HG03103 (cell line): ENCODE results near the gene RAPGEF3.

Experiments
- ATAC-seq: cut with Tn5 transposase; IDR thresholded peaks from one replicate; pipeline ENCODE4 v1.9.1; 2021; ENCODE audit warnings: low read depth; ENCODE audit not compliant: unreplicated experiment

The RAPGEF3 gene

DNA sequence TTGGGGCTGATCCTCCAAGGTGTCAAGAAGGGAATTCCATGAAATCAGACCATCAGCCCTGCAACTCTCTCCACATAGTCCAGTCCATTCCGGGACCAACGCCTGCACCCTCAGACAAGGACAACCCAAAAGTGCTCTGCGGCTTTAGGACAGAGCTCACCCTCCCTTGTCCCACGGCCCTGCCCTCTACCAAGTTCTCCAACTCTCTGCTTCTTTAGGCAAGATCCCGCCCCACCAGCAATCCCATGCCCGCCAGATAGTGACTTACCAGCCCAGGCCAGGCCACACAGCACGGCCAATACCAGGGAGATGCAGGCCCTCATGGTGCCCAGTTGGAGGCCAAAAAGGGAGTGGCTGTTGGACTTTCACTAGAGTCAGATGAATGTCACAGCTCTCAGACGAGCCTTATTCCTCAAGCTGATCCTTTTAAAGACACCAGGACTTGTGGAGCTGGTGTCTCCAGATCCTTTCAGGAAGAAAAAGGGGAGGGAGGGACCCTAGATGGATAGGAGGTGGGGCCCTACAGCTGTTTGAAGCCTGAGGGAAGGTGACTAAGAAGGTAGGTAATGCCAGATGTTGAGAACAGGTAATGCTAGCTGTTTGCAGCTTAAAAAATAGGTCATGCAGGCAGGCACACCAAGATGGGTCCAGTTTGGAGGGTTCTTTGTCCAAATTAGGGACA is 33.4 kb downstream of the RAPGEF3 start, which contains the start of gene ENDOU:
TSS of gene ENDOU (minus strand) at position 400 of the 682 bp plus-strand sequence. CDS start at position 323, 77 bp downstream.
- no peak for ATAC-seq

DNA sequence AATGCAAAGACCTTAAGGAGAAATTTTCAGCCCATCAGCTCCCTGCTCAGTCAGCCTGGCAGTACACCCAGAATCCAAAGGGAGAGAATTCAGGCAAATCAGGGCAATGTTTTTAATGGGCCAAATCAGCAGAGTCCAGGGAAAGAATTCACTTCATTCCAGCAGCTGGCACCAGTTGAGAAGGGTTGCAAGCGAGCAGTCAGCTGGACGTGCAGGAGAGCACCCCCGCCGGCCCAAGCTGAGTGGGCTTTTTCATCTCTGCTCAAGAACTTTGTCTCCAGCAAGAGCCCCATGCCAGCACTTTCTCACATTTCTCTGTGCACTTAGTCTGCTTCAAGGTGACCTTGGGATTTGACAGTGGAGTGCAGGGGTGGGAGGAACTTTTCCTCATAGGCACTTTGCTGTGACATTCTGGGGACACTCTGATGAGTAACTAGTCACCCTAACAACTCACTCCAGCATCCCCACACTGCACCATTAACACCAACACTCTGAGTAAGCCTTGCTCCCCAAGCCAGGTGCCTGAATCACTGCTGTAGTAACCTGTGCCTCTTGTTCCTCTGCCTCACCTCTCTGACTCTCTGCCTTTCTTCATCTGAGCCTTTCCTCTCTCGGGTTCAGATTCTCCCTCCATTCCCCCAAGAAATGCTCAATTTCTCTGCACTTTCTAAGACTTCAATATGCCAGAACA is 35.6 kb downstream of the RAPGEF3 start:
- ATAC-seq, result no peak

DNA sequence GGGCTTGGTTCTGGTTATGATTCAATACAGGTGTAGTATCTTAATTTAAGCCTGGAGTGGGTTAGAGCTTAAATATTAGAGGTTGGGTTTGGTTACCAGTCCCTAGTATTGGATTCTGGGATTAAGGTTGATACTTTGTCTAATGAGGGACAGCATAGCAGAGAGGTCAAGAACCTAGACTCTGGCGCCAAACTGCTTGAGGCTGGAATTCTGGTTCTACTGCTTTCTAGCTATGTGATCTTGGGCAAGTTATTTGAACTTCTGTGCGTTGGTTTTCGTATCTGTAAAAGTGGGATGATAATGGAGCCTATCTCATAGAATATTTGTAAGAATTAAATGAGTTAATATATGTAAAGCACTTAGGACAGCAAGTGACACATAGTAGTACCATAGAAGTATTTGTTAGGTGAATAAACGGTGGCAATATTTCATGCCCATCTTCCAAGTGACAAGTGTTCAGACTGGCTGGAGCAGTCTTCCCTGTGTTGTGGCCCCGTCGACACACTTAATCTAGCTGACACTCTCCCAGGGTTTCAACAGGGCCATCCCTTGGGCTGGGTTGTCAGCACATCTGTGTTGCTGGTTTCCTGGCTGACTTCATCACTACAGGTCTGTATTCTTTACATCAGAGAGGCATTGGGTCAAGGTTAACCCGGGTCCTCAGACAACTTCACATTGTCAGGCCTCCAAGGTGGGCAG is 36.4 kb downstream of the RAPGEF3 start:
- ATAC-seq, result no peak

DNA sequence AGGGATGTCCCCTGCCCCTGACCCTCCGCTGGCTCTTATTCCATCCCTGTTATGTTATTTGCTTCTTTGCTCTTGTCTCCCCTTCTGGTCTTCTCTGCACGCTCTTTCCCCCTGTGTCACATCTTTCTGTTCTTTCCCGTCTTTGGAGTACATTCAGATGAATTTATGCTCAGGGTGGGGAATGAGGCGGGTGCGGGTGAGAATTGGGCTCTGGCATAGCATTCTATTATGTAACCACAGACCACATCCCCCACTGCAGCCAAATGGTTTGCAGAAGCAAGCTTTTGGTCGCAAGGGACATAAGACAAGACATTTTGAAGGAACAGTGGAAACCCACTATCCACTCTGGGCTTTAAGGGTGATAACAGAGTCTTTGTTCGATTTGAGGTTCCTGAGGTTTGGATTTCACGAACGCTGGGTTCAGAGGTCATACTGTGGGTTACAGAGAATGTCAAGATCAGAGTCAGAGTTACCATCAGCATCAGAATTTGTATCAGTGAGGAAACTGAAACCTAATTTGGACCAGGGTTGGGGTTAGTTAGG is 37.2 kb downstream of the RAPGEF3 start:
- no peak for ATAC-seq

DNA sequence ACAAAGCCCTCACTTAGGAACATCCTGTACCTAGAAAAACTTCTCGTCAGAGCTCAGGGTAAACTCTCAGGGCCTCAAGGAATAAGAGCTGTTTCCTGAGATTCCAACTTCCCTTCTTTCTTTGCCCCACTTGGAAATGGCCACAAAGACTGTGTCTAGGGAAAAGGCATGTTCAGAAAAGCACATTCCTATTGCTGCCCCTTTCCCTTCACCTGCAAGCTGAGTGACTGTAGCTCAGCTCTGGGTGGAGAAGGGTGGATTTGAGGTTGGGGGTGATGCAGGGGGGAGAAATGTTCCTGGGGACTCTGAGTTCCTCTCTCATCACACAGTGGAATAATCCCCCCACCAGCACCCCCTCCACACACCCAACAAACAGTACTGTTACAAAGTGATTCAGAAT is 40.1 kb downstream of the RAPGEF3 start:
- no peak for ATAC-seq

DNA sequence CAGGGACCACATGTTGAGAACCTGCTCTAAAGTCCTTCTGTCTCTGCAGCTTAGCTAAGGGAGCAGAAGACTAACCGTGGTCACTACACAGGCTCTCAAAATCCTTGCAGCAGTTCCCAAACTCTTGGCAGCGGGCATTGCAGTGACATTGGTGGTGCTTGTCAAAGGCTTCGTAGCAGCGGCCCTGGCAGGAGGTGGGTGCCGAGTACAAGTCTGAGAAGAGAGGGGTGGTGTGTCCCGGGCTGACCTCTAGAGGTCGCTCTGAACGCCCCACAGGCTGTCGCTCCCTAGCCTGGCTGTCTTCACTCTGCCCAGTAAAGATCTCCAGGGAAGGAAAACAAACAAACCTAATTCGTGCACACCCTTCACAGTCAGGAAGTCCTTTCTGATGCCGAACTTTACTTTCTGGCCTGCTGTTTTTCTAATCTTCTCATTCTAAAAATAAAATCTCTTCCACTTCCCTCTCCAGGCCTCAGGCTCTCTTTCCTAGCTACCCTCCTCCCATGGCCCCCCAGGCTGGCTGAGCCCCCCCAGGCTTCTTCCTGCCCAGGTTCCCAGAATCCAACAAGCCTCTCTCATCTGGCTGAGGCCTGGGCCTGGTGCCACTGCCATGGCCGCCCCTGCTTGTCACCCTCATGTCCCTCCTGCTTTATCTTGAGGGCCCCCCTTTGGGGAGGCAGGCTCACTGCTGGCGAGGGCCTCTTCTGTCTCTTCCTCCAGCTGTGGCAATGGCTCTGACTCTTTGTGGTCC is 41.1 kb downstream of the RAPGEF3 start:
- no peak for ATAC-seq

DNA sequence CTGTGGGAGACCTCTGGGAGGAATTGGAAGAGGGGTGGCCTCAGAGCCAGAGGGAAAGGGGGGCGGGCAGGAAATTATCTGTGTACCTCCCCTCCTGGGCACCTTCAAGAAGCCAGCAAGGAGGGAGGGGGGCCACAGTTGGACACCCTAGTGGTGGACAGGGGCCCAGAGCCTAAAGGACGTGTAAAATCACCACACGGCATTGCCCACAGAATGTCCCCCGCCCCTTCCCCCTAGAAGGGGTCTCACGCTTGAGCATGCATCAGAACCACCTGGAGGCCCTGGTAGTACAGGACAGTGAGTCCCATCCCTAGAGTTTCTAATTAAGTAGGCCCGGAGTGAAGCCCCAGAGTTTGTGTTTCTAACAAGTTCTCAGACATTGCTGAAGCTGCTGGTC is 41.6 kb downstream of the RAPGEF3 start:
- no peak for ATAC-seq

DNA sequence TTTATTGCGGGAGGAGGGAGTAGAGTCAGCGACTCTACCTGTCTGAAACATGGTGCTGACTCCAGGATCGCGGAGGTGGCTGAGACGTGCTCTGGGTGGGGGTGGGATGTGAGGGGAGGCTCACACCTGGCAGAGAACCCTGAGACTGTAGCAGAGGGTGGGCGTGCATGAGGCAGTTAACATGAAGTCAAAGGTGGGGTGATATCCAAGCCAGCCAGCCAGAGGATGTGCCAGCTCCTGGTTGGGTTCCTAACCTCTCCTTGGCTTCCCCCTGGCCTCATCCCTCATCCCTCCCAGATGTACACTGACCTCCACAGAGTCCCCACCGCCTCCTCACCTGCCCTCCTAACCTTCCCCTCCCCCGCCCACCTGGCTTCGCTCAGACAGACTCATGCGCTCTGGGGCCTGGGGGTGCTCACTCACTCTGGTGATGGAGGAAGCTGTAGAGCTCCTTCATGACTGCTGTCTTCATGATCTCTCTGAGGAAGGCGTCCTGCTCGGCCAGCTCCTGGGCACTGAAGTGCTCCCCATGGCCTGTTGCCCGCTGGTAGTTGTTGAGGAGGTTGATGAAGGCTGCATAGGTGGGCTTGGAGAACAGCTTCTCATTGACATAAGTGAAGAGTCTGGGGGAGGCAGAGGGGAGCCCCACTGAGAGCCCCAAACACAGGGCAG is 42.7 kb downstream of the RAPGEF3 start:
- ATAC-seq, result no peak

DNA sequence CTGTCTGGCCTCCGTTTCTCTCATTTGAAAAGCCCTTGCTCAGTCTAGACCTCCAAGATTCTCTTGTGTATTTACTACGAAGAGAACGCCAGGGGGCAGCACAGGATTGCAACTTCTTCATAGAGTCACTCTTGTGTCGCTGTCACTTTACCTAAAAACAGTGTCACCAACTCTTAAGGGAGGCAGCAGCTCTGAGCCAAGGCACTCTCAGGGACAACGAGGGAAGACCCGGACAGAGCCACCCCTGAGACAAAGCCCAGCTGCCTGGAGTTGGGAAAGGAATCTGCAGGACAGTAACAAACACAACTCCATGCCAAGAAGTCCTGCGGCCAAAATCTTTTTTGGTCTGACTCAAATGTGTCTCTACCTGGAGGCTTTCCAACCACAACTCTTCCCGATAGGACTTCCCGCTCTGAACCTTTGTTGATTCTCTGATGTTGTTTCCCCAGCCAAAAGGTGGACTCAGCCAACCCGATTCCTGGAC is 43.2 kb downstream of the RAPGEF3 start:
- ATAC-seq, result peak; percentile 60

DNA sequence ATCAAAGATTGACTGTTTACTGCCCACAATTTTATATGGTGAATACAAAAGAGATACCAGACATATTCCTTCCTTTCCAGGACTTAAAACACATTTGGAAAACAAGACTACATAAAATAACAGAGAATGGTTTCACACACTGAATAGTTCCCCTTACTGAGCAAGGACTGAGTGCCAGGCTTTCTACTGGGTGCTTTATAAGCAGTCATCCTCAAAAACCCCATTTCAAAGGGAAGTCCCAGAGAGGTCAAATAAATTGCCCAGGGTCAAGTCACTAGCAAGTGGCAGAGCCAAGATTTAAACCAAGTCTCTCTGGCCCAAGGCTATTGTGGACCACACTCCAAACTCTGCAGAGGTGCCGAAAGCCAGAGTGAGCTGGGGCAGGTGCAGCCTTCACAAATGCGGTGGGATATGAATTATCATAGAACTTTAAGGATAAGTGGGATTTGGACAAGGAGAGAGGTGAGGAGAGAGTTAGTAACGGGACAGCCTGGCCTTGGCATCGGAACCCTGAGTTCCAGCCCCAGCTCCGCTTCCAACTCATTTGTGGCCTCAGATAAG is 43.8 kb downstream of the RAPGEF3 start:
- ATAC-seq, result peak; percentile 9

DNA sequence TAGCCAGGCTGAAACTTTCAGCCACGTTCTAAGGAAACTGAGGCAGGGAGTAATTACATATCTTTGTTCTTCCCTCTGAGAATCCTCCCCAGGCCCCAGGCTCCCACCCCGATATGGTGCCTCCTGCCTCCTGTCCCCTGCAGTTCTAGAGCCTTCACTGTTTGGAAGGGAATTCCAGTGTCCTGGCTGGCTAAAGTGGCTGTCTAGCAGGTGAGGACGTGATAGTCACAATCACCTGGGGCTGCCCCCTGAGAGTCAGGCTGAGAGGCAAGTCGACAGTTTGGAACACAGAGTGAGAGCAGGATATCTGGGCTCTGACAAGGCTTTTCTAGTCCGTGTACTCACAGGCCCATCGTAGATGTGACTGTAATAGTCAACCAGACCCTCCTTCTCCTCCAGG is 46.5 kb downstream of the RAPGEF3 start:
- no peak for ATAC-seq

DNA sequence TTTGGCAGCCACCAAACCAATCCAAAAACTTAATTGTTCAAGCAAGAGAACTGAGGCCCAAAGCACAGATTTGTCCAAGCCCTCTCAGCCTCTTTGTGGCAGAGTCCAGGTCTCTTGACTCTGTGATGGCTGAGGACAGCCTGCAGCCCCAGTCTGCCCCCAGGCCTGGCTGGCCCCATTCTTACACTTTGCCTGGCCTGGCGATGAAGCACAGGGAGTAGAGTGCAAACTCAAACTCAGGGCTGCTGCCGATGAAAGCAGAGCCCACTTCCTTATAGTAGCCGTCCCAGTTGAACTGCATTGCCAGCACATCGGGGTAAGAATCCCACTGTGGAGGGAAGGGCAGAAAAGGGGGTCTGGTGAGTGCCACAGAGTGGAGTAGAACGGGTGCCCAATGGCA is 47.2 kb downstream of the RAPGEF3 start:
- ATAC-seq, result no peak

DNA sequence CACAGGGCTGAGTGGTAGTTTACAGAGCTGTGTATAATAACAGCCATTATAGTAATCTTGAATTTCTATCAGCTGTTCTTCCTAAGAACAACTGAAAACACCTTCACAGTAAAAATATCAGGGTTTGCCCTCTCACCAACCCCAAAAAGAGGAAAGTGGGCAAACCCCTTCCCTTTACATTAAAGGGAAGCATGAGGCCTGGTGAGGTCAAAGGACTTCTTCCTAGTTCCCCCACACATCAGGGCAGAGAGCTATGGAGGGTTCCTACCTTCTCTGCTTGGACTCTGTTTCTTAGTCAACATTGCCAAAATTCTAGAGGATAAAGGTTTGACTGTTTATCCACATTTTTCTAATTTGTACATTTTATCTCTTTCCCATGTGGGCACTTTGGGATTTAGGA is 48.4 kb downstream of the RAPGEF3 start:
- no peak for ATAC-seq

DNA sequence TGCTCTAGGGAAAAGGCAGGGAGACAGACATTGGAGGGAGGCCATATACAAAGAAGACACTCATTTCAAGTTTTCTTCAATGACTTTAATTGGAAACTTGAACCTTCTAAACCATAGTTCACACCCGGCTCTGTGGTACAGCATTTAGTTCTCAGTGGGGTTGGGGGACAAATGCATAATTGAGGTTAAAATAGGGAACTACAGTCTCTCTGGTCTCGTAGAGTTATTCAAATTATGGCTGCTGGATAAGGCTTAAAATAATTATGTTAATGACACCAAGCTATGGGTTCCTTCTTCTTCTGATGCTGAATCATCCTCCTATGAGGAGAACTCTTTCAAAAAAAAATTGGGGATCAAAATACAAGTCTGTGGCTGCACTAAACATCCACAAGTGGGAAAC is 49.0 kb downstream of the RAPGEF3 start:
- ATAC-seq, result no peak

DNA sequence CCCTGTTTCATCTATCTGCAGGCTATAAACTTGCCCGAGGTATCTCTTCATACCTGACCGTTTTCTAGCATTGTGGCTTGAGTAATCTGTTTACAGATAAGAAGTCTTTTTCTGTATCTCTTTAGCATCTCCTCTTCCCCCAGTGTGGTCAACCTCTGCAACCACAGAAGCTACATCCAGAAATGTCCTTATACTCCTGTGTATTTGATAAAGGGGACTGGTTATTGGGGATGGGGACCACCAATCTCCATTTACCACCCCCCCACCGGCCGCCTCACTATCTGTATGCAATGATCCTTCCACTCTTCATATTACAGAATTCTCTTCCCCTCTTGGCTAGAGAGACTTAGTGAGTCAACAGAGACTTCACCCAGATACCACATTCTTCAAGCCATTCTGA is 49.4 kb downstream of the RAPGEF3 start:
- no peak for ATAC-seq

DNA sequence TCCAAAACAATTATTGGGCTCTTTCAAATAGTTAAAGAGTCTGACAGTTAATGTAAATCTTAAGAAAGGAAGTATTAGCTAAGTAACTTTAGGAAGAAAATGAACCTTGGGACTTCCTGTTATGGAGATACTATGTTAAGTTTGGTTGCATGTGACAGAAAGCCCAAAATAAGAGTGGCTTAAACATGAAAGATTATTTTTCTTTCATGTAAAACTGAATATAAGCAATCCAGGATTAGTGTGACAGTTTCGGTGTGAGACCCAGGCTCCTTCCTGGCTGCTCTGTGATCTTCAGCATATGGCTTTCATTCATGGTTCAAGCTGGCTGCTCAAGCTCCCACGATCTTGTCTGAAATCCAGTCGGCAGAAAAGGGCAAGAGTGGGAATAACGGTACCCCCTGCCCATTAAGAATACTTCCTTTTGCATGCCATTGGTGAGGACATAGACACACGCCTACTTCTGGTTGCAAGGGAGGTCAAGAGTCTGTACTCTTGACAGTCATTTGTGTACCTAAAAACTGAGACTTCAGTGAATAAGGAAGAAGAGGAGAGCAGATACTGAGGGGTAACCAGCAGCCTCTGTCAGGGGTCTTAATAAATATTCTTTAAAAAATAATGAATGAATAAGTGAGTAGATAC is 50.7 kb downstream of the RAPGEF3 start:
- no peak for ATAC-seq

DNA sequence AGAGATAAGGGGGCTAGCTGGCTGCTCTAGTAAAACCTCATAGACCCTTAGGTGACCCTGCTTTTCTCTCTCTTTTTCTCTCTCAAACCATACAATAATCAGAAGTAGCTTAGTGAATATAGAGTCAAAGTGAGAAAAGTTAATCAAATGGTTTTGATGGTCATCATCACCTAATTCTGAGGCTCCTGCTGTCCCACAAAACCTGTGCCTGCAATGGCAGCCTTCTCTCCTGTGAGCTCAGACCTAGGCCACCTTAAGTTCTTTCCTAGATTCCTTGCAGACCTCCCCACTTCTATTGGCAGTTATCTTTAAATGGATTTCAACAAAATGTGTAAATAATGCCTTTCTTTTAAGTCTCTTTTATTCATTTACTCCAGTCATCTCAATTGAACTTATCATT is 51.3 kb downstream of the RAPGEF3 start:
- ATAC-seq, result no peak

DNA sequence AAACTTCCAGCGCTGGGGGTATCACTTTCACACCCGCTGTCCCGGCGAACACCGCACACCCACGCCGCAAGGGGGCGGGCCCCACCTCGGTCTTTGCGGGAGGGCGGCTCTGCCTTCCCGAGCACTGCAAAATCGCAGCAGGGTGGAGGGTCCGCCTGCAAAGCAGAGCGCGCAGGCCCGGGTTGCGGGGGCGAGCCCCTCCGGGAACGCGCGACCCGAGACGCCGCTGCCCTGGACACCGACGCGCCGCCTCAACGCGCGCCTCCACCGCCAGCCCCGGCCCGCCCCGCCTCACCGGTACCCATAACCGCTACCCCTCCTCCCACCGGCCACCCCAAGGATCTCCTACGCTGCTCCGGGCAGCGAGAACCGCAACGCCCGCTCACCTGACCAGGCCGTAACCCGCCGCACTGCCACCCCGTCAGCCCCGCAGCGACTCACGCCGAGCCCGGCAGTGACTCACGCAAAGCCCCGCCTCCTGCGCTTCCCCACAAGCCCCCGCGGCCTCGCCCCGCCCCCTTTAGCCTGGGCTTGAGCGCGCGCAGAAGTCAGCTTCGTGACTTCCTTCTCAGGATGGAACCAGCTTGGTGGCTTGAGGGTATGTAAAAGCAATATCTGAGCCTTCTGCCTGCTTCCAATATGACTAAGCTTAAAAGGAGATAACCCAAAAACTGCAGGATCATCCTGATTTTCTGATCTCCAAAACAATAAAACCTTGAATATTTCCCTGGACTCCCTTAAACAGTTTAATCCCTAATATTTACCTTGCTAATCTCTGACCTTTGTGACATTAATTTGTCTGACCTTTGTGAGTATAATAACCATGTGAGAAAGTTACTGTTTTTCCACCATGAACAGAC is 52.9 kb downstream of the RAPGEF3 start, which contains the start of gene RPAP3:
TSS of gene RPAP3 (minus strand) at position 465 of the 860 bp plus-strand sequence. CDS start 3,190 bp downstream, outside the sequence.
- peak; percentile 76 for ATAC-seq
